ENCODE data around the gene IL6.
"Not testable (repeated sequence)": the region's sequence is repeated elsewhere in the genome, so short reads cannot be mapped to it uniquely, and the experiment has no call there.

The IL6 gene

GRCh38 chr7:22704722-22705121, 22.3 kb upstream of the IL6 start:
- DNase-seq = not testable (repeated sequence)

DNA sequence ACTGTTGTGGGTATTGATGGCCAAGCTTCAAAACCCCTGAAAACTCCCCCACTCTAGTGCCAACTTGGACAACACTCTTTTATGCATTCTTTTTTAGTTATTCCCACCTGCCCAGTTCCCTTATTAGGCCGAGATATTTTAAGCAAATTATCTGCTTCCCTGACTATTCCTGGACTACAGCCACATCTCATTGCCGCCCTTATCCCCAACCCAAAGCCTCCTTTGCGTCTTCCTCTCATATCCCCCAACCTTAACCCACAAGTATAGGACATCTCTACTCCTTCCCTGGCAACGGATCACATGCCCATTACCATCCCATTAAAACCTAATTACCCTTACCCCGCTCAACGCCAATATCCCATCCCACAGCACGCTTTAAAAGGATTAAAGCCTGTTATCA, 21.1 kb upstream of the IL6 start:
- not testable (repeated sequence) for DNase-seq

- DNase-seq = not testable (repeated sequence)
These were observed 19.8 kb upstream of the IL6 start for GRCh38 chr7:22707026-22707691.

DNA sequence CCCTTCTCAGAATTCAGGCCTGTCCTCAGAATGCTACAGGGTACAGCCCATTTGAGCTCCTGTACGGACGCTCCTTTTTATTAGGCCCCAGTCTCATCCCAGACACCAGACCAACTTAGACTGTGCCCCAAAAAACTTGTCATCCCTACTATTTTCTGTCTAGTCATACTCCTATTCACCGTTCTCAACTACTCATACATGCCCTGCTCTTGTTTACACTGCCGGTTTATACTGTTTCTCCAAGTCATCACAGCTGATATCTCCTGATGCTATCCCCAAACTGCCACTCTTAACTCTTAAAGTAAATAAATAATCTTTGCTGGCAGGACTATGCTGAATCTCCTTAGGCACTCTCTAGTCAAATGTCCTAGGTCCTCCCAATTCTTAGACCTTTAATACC, 18.8 kb upstream of the IL6 start:
- DNase-seq = not testable (repeated sequence)

GRCh38 chr7:22708677-22709061, 18.3 kb upstream of the IL6 start:
- not testable (repeated sequence) for DNase-seq

DNA sequence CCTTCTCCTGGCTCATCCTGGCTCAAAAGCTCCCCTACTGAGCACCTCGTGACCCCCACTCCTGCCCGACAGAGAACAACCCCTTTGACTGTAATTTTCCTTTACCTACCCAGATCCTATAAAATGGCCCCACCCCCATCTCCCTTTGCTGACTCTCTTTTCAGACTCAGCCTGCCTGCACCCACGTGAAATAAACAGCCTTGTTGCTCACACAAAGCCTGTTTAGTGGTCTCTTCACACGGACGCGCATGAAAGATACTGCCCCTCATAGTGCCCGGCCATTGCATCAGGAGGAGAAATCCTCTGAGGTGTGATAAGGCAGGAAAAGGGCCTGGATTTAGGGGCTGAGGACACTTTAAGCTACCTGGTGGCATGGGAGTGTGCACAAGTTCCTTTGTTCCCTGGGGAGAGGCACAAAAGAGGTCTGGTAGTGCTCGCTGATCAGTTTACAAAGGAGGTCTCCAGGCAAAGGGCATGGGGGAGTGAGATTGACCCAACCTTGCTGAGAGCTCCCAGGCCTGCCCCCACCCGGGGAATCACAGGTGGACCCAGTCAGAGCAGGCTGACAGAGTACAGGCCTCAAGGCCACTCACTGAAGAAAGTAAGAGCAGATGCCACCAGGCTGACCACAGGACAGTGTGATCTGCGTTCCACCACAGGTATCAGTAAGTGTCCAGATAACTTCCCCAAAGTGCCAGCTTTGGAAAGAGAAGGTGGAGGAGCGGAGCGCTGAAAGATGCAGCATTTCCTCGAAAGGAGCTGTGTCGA, 17.8 kb upstream of the IL6 start:
- DNase-seq = not testable (repeated sequence)

DNA sequence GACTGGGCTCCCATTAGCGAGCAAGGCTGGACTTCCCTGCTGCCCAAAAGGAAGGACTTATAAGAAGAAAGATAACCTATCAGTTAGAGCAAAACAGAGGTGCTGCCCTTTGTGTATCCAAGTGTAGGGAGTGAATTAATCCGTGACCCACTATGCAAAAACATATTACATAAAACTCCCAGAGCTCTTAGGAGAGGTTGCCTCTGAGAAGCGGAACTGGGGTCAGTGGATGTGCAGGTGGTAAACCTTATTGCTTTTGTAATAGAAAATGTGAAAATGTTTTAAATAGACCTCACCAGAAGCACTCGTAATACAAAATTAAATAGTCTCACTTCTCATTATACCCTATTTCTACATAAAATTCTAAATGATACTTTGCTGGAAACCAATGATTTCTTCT, 17.1 kb upstream of the IL6 start:
- DNase-seq = no peak

DNA sequence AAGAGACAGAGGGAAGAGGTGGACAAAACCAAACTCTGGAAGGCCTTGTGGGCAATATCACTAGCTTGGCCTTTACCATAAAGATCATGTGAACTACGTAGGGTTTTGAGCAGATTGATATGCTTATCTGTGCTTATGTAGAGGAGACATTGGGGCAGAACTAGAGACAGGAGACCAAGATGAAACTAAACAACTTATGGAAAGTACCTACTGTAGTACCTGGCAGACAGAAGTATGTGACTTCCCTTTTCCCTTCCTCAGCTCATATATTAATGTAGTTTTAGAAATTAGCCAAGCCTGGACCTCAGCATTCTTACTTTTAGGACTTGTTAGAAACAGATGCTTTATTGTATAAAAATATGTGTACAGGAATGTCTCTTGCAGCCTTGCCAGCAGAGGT, 14.0 kb upstream of the IL6 start:
- DNase-seq = no peak

GRCh38 chr7:22713463-22713862, 13.5 kb upstream of the IL6 start:
- DNase-seq = peak in 1 of 2 experiments; percentile 31

GRCh38 chr7:22715969-22716368, 11.0 kb upstream of the IL6 start:
- DNase-seq = no peak

DNA sequence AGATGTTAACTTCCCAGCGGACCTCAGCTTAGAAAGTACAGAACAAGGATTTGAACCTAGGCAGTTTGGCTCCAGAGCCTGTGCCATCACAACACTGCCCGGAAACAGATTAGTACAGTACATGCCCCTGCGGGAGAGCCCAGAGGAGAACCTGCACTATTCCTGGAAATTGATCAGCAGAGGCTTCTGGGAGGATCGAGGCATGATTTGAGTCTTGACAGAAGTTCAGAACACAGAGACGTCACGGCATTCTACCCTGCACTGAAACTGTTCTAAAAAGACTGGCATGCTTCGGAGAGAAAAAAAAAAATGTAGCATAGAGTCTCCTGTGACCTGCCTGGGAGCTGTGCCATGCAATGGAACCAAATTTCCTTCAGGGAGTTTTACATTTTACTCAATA, 9.2 kb upstream of the IL6 start:
- no peak for DNase-seq

GRCh38 chr7:22718200-22718711, 8.7 kb upstream of the IL6 start:
- DNase-seq = no peak

DNA sequence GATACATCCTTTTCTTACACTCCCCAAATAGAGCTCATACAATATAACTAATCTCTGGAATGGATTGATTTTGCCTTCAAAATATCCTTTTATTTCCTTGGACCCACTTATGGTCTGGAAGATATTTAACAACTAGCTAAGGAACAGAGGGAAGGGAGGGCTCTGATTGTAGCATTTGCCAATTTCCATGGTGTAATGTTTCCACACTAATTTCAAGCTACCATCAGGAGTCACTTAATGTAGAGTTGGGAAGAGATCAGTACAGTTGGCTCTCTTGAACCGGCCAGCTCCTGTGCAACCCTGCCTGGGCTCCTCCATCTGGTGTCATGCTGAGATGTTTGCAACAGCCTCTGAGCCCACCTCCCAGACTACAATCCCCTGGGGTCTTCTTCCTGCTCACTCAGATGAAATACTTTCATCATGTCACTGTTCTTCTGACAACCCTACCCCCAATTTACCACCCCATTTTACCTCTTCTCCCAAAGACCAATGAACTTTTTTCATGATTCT, 8.0 kb upstream of the IL6 start:
- DNase-seq = no peak

DNA sequence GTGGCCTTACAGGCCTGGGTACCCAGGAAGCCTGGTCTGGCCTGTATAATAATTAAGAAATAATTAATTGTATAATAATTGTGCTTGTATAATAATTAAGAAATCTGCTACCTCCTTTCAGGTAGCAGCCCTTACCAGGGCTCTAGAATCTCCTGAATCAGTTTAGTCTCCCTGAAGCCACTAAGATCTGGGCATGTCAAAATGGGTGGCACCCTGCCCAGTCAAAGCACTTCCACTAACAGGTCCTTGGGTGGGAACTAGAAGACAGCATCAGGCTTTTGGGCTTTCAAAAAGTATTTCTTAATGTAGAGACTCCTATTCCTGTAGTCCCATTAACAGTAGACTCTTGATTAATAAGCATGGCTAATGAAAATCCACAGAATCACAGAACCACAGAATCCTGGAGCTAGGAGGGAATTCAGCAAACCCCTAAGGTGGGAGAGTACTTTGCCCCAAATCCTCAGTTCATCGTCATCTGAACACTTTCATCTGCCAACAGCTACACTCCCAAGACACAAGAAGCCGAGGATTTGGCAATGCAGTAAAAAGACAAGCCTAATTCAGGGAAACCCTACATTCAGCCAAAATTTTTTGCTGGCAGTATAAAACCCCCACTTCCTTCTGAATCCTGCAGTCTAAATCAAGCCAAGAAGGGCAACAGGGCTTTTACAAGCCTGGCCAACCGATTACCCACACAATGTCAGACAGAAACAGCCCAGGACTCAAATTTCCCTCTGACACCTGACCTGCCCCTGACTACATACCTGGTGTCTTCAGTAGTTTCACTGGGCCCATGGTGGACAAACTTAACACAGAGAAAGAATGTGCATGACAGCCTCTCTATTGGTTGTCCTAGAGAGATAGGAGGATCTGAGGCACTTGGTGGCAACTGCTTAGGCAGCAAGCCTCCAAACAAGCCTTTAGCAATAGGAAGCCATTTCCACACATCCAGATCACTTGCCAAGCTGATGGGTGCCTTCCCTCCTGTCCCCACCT, 5.9 kb upstream of the IL6 start:
- DNase-seq = no peak

DNA sequence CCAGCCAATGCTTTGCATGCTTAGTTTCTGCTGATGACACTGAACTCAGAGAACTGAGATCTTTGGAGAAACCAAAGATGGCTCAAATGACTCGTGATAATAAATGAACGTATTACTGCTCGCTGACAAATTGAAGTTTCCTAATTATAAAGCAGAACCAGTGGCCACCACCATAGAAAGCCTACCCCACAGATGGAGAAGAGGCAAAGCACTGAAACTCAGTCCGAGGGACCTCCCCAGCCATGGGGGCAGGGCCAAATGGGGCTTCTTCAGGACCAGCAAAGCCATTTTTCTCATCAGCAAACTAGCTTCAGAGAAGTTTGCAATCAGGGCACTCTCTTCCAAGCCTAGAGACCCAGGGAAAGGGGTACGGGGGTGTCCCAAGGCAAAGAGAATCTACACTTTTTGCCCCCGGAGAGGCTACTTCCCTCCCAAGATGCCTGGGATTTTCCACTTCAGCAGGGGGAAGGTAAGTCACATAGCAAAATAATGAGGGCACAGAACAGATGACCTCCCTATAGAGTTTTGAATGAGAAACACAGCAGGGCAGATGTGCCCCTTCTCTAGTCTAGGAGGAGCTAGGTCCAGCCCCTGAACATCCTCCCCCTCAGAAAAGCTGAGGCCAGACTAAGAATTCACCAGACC, 4.3 kb upstream of the IL6 start:
- DNase-seq = no peak

DNA sequence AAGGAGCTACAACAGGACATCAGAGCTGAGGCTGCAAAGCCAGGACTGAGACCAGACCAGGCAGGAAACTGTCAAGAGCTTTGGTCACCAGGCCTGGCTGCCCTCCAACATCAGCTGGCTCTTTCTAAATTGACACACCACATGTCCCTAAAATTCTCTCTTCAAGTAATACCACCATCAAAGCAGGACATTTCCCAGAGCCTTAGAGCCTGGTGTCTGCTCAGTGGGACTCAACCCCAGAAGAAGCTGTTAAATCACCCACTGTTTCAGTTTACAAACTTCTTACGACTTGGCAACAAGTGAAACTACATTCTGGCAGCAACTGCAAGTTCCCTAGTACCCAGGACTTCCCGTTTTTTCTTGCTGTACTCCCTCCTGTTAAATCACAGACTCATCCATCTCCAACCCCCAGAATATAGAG, 3.8 kb upstream of the IL6 start:
- DNase-seq = no peak

GRCh38 chr7:22723637-22724036, 3.4 kb upstream of the IL6 start:
- DNase-seq = no peak

GRCh38 chr7:22724861-22725260, 2.1 kb upstream of the IL6 start:
- no peak for DNase-seq

- peak in 1 of 2 experiments; percentile 8 for DNase-seq
These were observed 1.4 kb upstream of the IL6 start for GRCh38 chr7:22725585-22725984.

GRCh38 chr7:22726345-22726906, 574 bp upstream of the IL6 start:
- DNase-seq = peak in 1 of 2 experiments; percentile 26

GRCh38 chr7:22727714-22728035, 675 bp downstream of the IL6 start:
- DNase-seq = no peak

DNA sequence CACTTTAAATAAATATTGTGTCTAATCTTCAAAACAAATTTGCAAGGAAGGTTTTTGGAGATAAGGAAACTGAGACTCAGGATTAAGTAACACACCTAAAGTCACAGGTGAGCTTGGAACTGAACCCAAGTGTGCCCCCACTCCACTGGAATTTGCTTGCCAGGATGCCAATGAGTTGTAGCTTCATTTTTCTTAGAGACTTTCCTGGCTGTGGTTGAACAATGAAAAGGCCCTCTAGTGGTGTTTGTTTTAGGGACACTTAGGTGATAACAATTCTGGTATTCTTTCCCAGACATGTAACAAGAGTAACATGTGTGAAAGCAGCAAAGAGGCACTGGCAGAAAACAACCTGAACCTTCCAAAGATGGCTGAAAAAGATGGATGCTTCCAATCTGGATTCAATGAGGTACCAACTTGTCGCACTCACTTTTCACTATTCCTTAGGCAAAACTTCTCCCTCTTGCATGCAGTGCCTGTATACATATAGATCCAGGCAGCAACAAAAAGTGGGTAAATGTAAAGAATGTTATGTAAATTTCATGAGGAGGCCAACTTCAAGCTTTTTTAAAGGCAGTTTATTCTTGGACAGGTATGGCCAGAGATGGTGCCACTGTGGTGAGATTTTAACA, 1.5 kb downstream of the IL6 start:
- no peak for DNase-seq

Data from NCI-H2081 (cell line).